Left hindlimb (tissue), 1 donor: ENCODE results near the gene METRN.
"Not testable (repeated sequence)": the region's sequence is repeated elsewhere in the genome, so short reads cannot be mapped to it uniquely, and the experiment has no call there.

Experiments
- DNase-seq: peaks from one replicate; pipeline ENCODE4 v3.0.0-alpha.2; 2018

The METRN gene

DNA sequence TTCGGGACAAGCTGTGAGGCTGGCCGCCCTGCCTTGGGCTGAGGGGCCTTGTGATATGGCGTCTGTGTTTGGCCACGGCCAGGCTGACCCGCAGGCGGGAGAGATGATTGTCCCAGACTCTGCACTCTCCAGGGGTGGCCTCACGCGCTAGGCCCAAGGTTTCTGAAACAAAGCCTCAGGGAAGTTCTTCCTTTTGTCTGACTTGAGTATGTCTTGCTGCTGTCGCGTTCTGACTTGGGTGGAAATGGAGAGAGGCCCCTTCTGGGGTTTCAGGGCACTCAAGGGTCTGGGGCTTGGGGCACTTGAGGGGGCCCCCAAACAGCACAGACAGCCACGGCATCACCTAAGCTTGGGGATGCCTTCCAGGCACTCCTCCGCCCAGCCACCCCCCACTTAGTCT lies 3.8 kb upstream of the METRN start:
- DNase-seq, result no peak

DNA sequence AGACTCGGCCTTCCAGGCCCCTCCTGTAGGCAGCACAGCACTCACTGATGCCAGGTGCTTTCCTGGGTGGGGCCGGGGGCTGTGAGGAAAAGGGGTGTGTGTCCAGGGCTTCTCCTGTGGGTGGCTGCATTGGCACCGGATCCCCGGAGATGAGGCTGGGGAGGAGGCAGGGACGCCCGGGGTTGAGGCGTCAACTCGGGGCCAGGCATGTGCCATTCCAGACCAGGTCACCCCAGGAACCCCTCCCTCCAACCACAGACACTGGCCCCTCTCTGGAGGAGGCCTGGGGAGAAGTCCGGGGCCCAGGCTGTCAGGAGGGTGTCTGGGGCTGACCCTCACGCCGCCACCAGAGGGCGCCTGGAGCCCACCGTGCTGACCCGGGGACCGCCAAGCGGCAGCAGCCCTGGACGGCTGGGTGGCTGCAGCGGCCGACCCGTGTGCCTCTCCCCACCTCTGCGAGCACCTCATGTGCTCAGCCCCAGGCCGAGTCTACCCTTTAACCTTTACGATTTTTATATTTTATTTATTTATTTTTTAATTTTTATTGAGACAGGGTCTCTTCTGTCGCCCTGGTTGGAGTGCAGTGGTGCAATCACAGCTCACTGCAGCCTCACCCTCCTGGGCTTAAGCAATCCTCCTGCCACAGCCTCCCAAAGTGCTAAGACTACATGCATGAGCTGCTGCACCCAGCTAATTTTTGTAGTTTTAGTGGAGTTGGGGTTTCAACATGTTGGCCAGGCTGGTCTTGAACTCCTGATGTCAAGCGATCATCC lies 3.2 kb upstream of the METRN start:
- DNase-seq, result peak; percentile 82

- DNase-seq, result not testable (repeated sequence)
Observed at GRCh38 chr16:712740-713250, 2.1 kb upstream of the METRN start.

DNA sequence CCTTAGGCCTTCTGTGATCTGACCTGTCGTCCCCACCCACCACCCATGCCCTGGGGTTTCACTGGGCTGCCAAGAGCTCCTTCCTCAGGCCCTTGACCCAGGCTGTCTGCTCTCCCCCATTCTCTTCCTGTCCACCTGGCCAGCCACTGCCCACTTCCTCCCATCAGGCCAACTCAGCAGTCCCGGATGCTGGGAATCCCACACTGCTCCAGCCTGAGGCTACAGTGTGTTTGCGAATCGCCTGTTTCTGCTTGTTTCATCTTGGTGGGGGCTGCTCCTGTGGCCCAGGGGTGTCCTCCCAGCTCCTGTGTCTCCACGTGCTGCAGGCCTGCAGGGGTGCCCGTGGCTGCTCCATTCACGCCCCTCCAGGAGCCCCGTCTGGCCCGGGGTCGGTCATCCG lies 839 bp upstream of the METRN start:
- DNase-seq, result no peak

- DNase-seq, result no peak
Observed at GRCh38 chr16:715477-716199, 720 bp downstream of the METRN start.

- no peak for DNase-seq
Observed at GRCh38 chr16:716200-716568, 1.3 kb downstream of the METRN start.

DNA sequence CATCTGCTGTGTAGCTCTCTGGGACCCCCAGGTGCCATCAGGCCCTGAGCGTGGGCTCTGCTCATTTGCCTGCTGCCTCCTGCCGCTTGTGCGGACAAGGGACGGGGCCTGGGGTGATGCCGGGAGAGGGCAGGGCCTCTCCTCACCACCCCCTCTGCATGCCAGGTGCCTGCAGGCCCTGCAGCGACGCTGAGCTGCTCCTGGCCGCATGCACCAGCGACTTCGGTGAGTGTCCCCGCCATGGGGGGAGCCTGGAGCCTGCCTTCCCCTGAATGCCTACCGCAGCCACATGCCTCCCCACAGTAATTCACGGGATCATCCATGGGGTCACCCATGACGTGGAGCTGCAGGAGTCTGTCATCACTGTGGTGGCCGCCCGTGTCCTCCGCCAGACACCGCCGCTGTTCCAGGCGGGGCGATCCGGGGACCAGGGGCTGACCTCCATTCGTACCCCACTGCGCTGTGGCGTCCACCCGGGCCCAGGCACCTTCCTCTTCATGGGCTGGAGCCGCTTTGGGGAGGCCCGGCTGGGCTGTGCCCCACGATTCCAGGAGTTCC lies 1.9 kb downstream of the METRN start:
- DNase-seq, result no peak

- DNase-seq, result no peak
Observed at GRCh38 chr16:717450-718245, 2.7 kb downstream of the METRN start.

DNA sequence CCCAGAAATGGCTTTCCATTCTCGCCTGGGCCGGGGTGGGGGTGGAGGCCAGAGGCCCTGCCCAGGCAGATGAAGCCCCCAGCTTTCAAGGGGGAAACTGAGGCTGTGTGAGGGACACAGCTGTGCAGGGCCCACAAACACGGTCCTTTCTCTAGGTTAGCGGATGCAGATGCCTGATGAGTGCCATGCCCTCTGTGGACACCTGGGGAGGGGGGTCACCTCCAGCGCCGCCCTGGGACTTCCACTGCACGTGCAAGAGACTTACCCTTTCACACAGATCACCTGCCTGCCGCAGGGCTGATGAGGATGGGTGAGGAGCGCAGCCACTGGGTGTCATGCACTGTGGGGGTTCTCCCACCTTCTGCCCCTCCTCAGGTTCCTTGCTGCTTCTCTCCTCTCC lies 3.5 kb downstream of the METRN start:
- DNase-seq, result no peak

GRCh38 chr16:718922-719321 lies 4.0 kb downstream of the METRN start:
- no peak for DNase-seq

GRCh38 chr16:719815-720446 lies 5.0 kb downstream of the METRN start:
- DNase-seq, result no peak

GRCh38 chr16:720447-720989 lies 5.6 kb downstream of the METRN start:
- peak; percentile 86 for DNase-seq

DNA sequence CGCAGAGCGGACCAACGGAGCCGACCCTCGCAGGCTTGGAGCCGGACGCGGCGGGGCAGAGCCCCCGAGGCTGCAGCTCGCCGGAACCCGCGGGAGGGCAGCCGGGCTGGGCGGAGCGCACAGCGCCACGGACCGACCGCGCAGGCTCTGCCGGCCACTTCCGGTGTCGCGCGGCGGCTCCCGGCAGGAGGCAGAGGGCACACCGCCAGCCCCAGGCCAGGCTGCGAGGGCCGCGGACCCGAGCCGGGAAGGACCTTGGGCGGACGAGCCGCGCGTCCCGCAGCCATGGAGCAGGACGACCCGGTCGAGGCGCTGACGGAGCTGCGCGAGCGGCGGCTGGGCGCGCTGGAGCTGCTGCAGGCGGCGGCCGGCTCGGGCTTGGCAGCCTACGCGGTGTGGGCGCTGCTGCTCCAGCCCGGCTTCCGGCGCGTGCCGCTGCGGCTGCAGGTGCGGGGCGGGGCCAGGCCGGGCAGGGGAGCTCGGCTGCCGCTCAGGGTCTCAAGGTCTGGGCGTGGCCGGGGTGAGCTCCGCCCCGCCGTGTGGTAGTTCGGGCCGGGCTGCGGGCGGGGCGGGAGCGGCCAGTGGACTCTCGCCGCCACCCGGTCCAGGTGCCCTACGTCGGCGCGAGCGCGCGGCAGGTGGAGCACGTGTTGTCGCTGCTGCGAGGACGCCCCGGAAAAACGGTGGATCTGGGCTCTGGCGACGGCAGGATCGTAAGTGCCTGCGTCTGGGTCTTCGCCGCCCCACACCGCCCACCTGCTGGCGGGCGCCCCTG lies 6.3 kb downstream of the METRN start, which contains the start of gene ANTKMT:
TSS of gene ANTKMT (plus strand) at position 157 of the 775 bp plus-strand sequence. CDS start at position 286, 129 bp downstream.
- peak; percentile 80 for DNase-seq

DNA sequence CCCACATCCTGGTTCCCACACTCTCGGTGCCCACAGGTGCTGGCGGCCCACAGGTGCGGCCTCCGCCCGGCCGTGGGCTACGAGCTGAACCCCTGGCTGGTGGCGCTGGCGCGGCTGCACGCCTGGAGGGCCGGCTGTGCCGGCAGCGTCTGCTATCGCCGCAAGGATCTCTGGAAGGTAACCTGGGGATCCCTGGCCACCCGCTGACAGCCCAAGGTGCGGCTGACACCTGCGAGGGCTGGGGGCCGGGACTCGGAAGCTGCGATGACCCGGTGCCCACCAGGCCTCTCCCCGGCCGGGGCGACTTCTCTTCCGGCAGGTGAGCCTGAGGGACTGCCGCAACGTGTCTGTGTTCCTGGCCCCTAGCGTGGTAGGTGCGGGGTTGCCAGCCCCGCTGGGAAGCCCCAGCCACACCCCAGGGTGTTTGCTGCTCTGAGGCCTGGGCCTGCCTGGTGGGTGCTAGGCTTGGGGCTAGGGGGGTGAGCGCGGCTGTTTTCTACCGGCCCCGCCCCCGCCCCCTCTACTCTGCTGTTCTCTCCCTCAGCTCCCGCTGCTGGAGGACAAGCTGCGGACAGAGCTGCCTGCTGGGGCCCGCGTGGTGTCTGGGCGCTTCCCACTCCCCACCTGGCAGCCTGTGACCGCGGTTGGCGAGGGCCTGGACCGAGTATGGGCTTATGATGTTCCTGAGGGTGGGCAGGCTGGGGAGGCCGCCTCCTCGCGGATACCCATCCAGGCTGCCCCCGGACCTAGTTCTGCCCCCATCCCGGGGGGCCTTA lies 7.0 kb downstream of the METRN start:
- peak; percentile 43 for DNase-seq

DNA sequence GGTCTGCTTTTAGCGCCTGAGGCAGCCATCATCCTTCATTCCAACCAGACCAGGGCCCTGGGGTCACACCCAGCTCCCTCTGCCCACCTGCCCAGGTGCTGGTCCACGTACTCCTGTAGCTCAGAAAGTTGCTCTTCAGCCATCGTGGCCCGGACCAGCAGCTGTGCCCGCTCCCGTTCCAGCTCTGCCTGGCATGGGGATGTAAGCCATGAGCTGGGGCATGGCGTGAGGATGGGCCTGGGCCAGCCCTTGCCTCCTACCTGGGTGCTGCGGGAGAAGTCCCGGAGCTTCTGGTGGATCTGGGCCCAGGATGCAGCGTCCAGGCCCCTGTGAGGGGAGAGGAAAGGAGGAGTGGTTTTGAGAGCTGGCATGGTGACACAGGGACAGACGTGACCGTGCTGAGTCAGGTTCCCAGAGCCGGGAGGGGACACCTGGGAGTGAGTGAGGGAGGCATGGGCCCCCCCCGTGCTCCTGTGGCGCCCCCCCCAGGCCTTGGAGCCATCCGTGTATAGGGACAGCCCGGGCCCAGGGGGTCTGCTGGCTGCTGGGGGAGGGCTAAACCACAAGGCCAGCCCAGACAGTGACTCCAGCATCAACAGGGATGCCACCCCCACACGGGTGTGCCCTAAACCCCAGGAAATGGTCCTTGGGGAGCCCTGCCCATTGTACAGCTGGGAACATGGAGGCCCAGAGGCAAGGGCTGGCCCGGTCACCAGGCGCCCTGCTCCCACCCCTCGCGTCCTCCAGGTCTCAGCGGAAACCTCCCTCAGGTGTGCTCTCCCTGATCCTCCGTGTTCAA lies 8.1 kb downstream of the METRN start:
- DNase-seq, result peak; percentile 35

DNA sequence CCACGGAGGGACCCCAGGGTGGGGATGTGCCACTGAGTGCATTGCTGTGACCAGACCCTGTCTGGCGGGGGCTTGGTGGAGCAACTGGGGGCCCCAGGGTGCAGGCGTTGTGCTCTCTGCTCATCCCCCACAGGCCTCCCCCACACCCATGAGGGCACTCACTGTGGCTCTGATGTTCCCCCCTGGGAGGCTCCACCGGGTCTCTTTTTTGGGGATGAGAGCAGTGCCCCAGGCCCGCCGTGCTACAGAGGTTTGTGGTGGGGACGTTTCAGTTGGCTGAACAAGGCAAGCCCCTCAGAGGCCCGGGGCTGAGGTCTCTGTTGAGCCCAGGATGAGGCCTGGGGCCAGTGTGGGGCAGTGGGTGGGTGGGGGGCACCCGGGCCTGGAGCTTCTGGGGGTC lies 8.8 kb downstream of the METRN start:
- DNase-seq, result no peak

GRCh38 chr16:724188-725040 lies 9.5 kb downstream of the METRN start:
- DNase-seq, result no peak

DNA sequence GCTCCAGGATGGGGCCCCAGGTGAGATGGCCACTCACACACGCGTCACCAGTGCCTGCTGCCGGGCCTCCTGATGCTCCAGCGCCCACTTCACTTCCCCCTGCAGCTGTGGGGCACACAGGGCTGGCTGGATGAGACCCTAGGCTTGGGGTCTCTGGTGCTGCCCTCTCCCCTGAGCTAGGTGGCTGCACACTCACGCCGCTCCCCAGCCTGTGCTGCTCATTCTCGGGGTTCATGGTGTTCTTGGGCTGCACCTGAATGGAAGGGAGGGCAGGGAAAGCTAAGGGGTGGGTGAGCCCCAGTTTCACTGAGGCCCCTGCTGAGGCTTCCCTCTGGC lies 10.1 kb downstream of the METRN start:
- no peak for DNase-seq
